Large intestine (tissue), 3 donors: ENCODE measurements around the gene ZNF541. TPM values are rescaled to one million over a fixed set of nuclear protein-coding genes. Genes with fewer than 3 reads are reported as not detected.
A peak's percentile ranks its signal among the peaks of the same experiment; 100 is the strongest.

Source experiments
- DNase-seq, 2 donors: peaks; one replicate each; pipeline versions ENCODE4 v3.0.0 to v3.0.0-alpha.2; 2013
- H3K27ac ChIP-seq: one replicate; pipeline ENCODE4 v1.5.1; 2013; ENCODE audit warnings: low read length
- H3K27me3 ChIP-seq: 2 replicates; pipeline ENCODE4 v1.6.1; 2013; ENCODE audit warnings: low read length; ENCODE audit not compliant: control insufficient read depth, insufficient read depth
- H3K36me3 ChIP-seq: 2 replicates; pipeline ENCODE4 v1.6.1; 2013; ENCODE audit warnings: low read length; ENCODE audit not compliant: control insufficient read depth, insufficient read depth
- H3K4me1 ChIP-seq: one replicate; pipeline ENCODE4 v1.6.1; 2013; ENCODE audit warnings: low read length; ENCODE audit not compliant: control insufficient read depth, insufficient read depth
- H3K4me3 ChIP-seq: one replicate; pipeline ENCODE4 v1.5.1; 2013; ENCODE audit warnings: low read length
- H3K9me3 ChIP-seq: one replicate; pipeline ENCODE4 v1.6.1; 2013; ENCODE audit warnings: mild to moderate bottlenecking, low read depth, low read length, moderate library complexity; ENCODE audit not compliant: control insufficient read depth
- WGBS: methylation state at CpG from one replicate; pipeline ENCODE4 v1.1.5; 2013; ENCODE audit warnings: low lambda C conversion rate; ENCODE audit not compliant: insufficient coverage; 5-methylcytosine and 5-hydroxymethylcytosine counted together
- polyA plus RNA-seq: library from polyadenylated mRNA; unstranded; fragments of 120-200 nt; gene quantifications from one replicate; pipeline ENCODE4 v1.2.1, GENCODE V29; 2013

Gene ZNF541
- polyA plus RNA-seq, 1 donor, result 0.19 TPM

DNA sequence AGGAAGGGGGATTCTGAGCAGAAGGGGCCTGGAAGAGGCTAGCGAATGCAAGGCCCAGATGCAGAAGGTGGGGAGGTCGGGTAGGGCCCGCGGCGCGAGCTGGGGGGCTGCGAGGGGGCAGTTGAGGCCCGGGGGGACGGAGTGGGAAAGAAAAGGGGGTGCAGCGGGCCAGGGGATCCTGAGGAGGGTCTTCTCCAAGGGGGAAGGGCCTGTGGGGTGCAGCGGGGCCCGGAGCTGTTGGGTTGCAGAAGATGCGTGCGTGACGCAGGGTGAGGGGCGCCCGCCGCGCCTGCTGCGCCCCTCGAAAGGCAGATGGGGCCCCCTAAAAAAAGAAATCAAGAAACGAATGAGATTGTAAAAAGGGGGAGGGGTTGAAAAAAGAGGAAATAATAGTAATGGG, 313 bp downstream of the ZNF541 start:
- DNase-seq, result no peak
- H3K27me3 ChIP-seq, result peaks cover 14% of the 10 kb centered on the region
- no peak overlapping the region for H3K27ac ChIP-seq
- 33% methylated on average over 1 of the region's 22 CpGs for WGBS
- no peak overlapping the region for H3K4me3 ChIP-seq
- peaks cover 7% of the 10 kb centered on the region for H3K4me1 ChIP-seq
- no peaks in the 10 kb centered on the region for H3K36me3 ChIP-seq
- peaks cover 11% of the 10 kb centered on the region for H3K9me3 ChIP-seq

- no peak for DNase-seq
- H3K27me3 ChIP-seq, result peaks cover 14% of the 10 kb centered on the region
- WGBS, result 100% methylated on average over 2 of the region's 9 CpGs
- H3K4me3 ChIP-seq, result no peak overlapping the region
- H3K36me3 ChIP-seq, result no peaks in the 10 kb centered on the region
- H3K4me1 ChIP-seq, result peaks cover 10% of the 10 kb centered on the region
- peaks cover 11% of the 10 kb centered on the region for H3K9me3 ChIP-seq
- no peak overlapping the region for H3K27ac ChIP-seq
Observed at GRCh38 chr19:47569331-47569730, 3.6 kb downstream of the ZNF541 start.

GRCh38 chr19:47564081-47564480, 8.9 kb downstream of the ZNF541 start:
- no CpG with 5 or more reads among the region's 3 CpGs for WGBS
- peaks cover 10% of the 10 kb centered on the region for H3K4me1 ChIP-seq

DNA sequence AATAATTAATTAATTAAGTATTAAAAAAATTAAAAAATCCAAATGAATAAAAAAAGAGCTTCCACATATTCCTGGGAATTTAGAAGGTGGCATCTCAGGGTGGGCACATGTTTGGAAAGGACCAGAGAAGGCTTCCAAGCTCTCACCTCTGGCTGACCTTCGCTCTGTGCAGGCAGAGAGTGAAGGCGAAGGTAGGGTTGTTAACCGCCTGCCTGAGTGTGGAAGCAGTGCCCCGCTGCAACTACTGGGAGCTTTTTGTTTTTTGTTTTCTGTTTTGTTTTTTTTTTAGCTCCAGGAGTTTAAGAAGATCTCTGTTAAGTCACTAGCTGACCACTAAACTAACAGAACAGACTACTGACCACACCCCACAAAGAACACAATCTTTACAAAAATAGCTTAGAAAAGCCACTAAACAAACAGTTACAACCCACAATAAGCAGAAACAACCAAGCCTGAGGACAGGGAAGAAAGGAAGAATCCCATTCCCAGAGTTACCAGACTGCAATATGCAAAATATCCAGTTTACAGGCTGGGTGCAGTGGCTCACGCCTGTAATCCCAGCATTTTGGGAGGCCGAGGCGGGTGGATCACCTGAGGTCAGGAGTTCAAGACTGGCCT, 11.4 kb downstream of the ZNF541 start:
- Histone ChIP-seq H3K9me3 (no peaks in the 10 kb centered on the region), H3K27ac (no peak overlapping the region), H3K36me3 (no peaks in the 10 kb centered on the region), H3K4me3 (no peak overlapping the region), H3K27me3 (no peaks in the 10 kb centered on the region), H3K4me1 (peaks cover 10% of the 10 kb centered on the region)
- no CpG with 5 or more reads among the region's 7 CpGs for whole genome bisulfite sequencing
- DNase-seq, result no peak

More at GRCh38 chr19:47564081-47564480, 8.9 kb downstream of the ZNF541 start:
- peak overlapping the region; percentile 87 for H3K27ac ChIP-seq
- H3K36me3 ChIP-seq, result no peaks in the 10 kb centered on the region
- no peak overlapping the region for H3K4me3 ChIP-seq
- H3K9me3 ChIP-seq, result no peaks in the 10 kb centered on the region
- H3K27me3 ChIP-seq, result no peaks in the 10 kb centered on the region
- DNase-seq, result peak; percentile 79 to 90

GRCh38 chr19:47560999-47561398, 11.9 kb downstream of the ZNF541 start:
- WGBS, result 100% methylated on average over 1 of the region's 2 CpGs
- no peak for DNase-seq

DNA sequence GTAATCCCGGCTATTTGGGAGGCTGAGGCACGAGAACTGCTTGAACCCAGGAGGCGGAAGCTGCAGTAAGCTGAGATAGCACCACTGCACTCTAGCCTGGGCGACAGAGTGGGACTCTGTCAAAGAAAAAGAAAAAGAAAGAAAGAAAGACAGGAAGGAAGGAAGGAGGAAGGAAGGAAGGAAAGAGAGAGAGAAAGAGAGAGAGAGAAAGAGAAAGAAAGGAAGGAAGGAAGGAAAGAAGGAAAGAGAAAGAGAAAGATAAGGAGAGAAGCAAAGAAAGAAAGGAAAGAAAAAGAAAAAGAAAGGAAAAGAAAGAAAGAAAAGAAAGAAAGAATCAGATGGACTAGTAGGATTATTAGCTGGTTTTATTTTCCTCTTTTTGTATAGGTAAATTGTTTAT, 22.8 kb downstream of the ZNF541 start:
- peaks cover 12% of the 10 kb centered on the region for H3K27me3 ChIP-seq
- H3K27ac ChIP-seq, result no peak overlapping the region
- H3K36me3 ChIP-seq, result no peaks in the 10 kb centered on the region
- H3K4me3 ChIP-seq, result no peak overlapping the region
- WGBS, result 94% methylated on average over 3 of the region's 4 CpGs
- H3K9me3 ChIP-seq, result peaks cover 3% of the 10 kb centered on the region
- no peak for DNase-seq
- no peaks in the 10 kb centered on the region for H3K4me1 ChIP-seq

More at GRCh38 chr19:47560999-47561398, 11.9 kb downstream of the ZNF541 start:
- Histone ChIP-seq H3K4me1 (peaks cover 10% of the 10 kb centered on the region), H3K9me3 (no peaks in the 10 kb centered on the region), H3K27ac (no peak overlapping the region), H3K4me3 (no peak overlapping the region), H3K36me3 (no peaks in the 10 kb centered on the region), H3K27me3 (no peaks in the 10 kb centered on the region)

- H3K4me3 ChIP-seq, result no peak overlapping the region
- DNase-seq, result no peak
- no peak overlapping the region for H3K27ac ChIP-seq
- WGBS, result 73% methylated on average over 3 of the region's 13 CpGs
- H3K36me3 ChIP-seq, result no peaks in the 10 kb centered on the region
- H3K27me3 ChIP-seq, result peaks cover 20% of the 10 kb centered on the region
- H3K9me3 ChIP-seq, result peaks cover 8% of the 10 kb centered on the region
- H3K4me1 ChIP-seq, result no peaks in the 10 kb centered on the region
Observed at GRCh38 chr19:47549261-47549862, 23.6 kb downstream of the ZNF541 start.

DNA sequence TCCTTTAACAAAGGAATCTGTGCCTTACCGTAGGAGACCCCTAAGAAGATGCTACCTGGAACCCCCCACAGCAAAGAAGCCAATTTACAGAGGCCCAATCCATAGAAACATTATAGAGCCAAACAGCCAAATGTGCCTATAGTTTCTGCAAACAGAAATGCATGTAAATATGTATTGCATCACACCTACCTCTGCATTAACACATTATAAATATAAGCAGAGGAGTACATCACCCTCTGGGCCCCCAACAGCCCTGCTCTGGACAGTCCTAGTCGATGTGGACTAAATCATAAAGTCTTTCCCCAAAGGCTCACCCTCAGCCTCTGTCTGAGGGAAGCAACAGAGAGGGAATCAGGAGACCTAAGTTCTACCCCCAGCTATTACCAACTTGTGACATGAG, 25.7 kb downstream of the ZNF541 start:
- peaks cover 8% of the 10 kb centered on the region for H3K9me3 ChIP-seq

DNA sequence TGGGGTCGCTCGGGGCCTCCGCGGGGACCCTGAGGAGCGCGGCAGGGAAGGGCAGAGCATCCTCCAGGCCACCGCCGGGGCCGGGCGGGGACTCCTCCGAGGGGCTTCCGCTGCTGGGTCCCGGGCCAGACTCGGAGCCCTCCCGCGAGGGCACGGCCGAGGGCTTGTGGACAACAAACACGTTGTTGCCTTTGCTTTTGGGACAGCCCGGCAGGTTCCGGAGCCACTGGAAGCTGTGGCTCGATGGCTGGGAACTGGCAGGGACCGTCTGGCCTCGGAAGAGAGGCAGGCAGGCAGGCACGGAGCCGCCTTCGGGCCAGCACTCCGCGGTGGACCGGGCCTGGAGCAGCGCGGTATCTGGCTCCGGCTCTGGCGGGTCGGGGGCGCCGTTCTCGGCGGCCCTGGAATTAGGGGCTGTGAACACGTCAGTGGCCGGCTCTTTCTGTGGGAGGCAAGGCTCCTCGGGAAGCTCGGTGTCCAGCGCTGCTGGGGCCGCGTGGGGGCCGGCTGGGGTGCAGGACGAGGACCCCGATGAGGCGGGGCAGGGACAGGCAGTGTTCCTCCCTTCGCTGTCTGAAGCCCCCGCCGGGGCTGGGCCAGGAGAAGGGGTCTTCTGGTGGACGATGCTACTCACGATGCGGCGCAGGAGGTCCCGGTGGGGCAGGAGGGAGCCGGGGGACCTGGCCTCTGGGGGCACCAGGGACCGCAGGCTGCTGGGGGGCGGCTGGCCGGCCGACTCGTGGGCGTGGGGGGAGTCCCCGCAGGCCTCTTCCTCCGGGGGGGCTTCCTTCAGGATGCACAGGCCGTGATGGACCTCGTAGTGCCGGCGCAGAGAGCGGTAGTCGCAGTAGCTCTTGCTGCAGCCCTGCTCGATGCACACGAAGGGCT, 27.6 kb downstream of the ZNF541 start:
- no CpG with 5 or more reads among the region's 75 CpGs for WGBS
- DNase-seq, result no peak
- H3K27ac ChIP-seq, result no peak overlapping the region
- no peaks in the 10 kb centered on the region for H3K4me1 ChIP-seq
- peaks cover 24% of the 10 kb centered on the region for H3K27me3 ChIP-seq
- H3K36me3 ChIP-seq, result no peaks in the 10 kb centered on the region
- H3K4me3 ChIP-seq, result peak overlapping the region; percentile 3
- H3K9me3 ChIP-seq, result peaks cover 8% of the 10 kb centered on the region

More for the DNA sequence above, 25.7 kb downstream of the ZNF541 start:
- Histone ChIP-seq H3K4me1 (no peaks in the 10 kb centered on the region), H3K27ac (no peak overlapping the region), H3K36me3 (no peaks in the 10 kb centered on the region), H3K4me3 (no peak overlapping the region), H3K27me3 (peaks cover 24% of the 10 kb centered on the region)
- no CpG with 5 or more reads among the region's 2 CpGs for WGBS
- no peak for DNase-seq

- no peaks in the 10 kb centered on the region for H3K4me1 ChIP-seq
- H3K9me3 ChIP-seq, result peaks cover 8% of the 10 kb centered on the region
- H3K27ac ChIP-seq, result no peak overlapping the region
- WGBS, result no CpG with 5 or more reads among the region's 22 CpGs
- DNase-seq, result no peak
- H3K4me3 ChIP-seq, result no peak overlapping the region
- no peaks in the 10 kb centered on the region for H3K36me3 ChIP-seq
- peaks cover 24% of the 10 kb centered on the region for H3K27me3 ChIP-seq
Observed at GRCh38 chr19:47544476-47544875, 28.5 kb downstream of the ZNF541 start.
